Measurements from ENCODE around the gene FAM171A1. TPM values are rescaled to one million over a fixed set of nuclear protein-coding genes. Genes with fewer than 3 reads are reported as not detected.

FAM171A1 gene
- total and polyA plus RNA-seq, 2 of the 13 experiments (the other 11 are each of a cell fraction or from before 2014, with no cell fraction given): 21.5 to 34.7 TPM

- H4K20me1 ChIP-seq (ENCODE audit: insufficient read depth, low read length): no peaks in the 10 kb centered on the region
- TF ChIP-seq BCL6 (CRISPR knock-in tag; IDR thresholded peaks at IDR 0.05): no peak
- no peak for TF ChIP-seq ZNF781 (CRISPR knock-in tag; IDR thresholded peaks at IDR 0.05; ENCODE audit: borderline replicate concordance, not compliant biosample characterization)
- H3K9me3 ChIP-seq (ENCODE audit: low read length): no peaks in the 10 kb centered on the region
- FAIRE-seq (no peak), ATAC-seq (no peak), DNase-seq (ENCODE audit: low spot score) (no peak)
- H2AFZ ChIP-seq (ENCODE audit: low read length): no peak overlapping the region
- H3K27ac ChIP-seq (ENCODE audit: extremely low read length, insufficient read depth, low read length): no peak overlapping the region
- 85% methylated on average over 12 of the region's 12 CpGs for WGBS (ENCODE audit: low lambda C conversion rate)
- peaks cover 88% of the 10 kb centered on the region for H3K79me2 ChIP-seq (ENCODE audit: insufficient read depth, low read length)
- in situ Hi-C loops (cut with HindIII; ENCODE audit: extremely low pct_ligation_motif_present, low pct_unique_long_range_greater_than_20kb) (no loop called here), intact Hi-C loops (cut with micrococcal nuclease; ENCODE audit: unreplicated experiment) (no loop called here)
- no peak overlapping the region for H3K9ac ChIP-seq (ENCODE audit: insufficient read depth, low read depth, low read length)
- H3K36me3 ChIP-seq (replicated peaks in 1 of 2; ENCODE audit: control insufficient read depth in 1 of 2, insufficient read depth in 2 of 2, low read length in 2 of 2): no peaks in the 10 kb centered on the region
- H3K4me3 ChIP-seq (replicated peaks in 1 of 3; ENCODE audit: insufficient read depth in 1 of 3, low read depth in 2 of 3, low read length in 3 of 3): no peak overlapping the region
- H3K4me2 ChIP-seq (ENCODE audit: low read depth, low read length): no peak overlapping the region
- ChIA-PET CTCF (ENCODE audit: low intra/inter-chr PET ratio, low total read pairs) (no interaction called here), POLR2A (no interaction called here)
- H3K27me3 ChIP-seq (ENCODE audit: control insufficient read depth in 1 of 2, insufficient read depth in 2 of 2, low read length in 2 of 2): no peaks in the 10 kb centered on the region
- no TSS peak for BruUV-seq (replicated peaks)
- peaks cover 80% of the 10 kb centered on the region for H3K4me1 ChIP-seq (ENCODE audit: insufficient read depth, low read length)
Measured at GRCh38 chr10:15351099-15351820, 19.8 kb downstream of the FAM171A1 start.

GRCh38 chr10:15349112-15349511, 22.0 kb downstream of the FAM171A1 start:
- ChIA-PET CTCF (ENCODE audit: low intra/inter-chr PET ratio, low total read pairs) (no interaction called here), POLR2A (no interaction called here)
- no TSS peak for BruUV-seq (replicated peaks)
- WGBS (ENCODE audit: low lambda C conversion rate): 88% methylated on average over 5 of the region's 5 CpGs
- Histone ChIP-seq H3K79me2 (ENCODE audit: insufficient read depth, low read length) (peaks cover 84% of the 10 kb centered on the region), H3K4me1 (ENCODE audit: insufficient read depth, low read length) (peaks cover 89% of the 10 kb centered on the region), H3K36me3 (replicated peaks in 1 of 2; ENCODE audit: control insufficient read depth in 1 of 2, insufficient read depth in 2 of 2, low read length in 2 of 2) (no peaks in the 10 kb centered on the region), H3K4me3 (replicated peaks in 1 of 3; ENCODE audit: insufficient read depth in 1 of 3, low read depth in 2 of 3, low read length in 3 of 3) (no peak overlapping the region), H4K20me1 (ENCODE audit: insufficient read depth, low read length) (no peaks in the 10 kb centered on the region), H3K9me3 (ENCODE audit: low read length) (no peaks in the 10 kb centered on the region), H3K4me2 (ENCODE audit: low read depth, low read length) (no peak overlapping the region), H3K27ac (ENCODE audit: extremely low read length, insufficient read depth, low read length) (no peak overlapping the region), H3K27me3 (ENCODE audit: control insufficient read depth in 1 of 2, insufficient read depth in 2 of 2, low read length in 2 of 2) (no peaks in the 10 kb centered on the region), H3K9ac (ENCODE audit: insufficient read depth, low read depth, low read length) (no peak overlapping the region), H2AFZ (ENCODE audit: low read length) (no peak overlapping the region)
- ATAC-seq (no peak), DNase-seq (ENCODE audit: low spot score) (no peak), FAIRE-seq (no peak)
- intact Hi-C loops (cut with micrococcal nuclease; ENCODE audit: unreplicated experiment): loop anchor here (10.0 kb wide), 1 partner anchor 184 kb away; the partner anchor contains the start of gene NMT2
- TF ChIP-seq TEAD3 (CRISPR knock-in tag; optimal IDR thresholded peaks at IDR 0.05; ENCODE audit: borderline replicate concordance): no peak
- no peak for TF ChIP-seq STAT5B (CRISPR knock-in tag; IDR thresholded peaks at IDR 0.05)
- TF ChIP-seq NR2F2 (IDR thresholded peaks at IDR 0.05; ENCODE audit: borderline replicate concordance, low read depth): no peak
- no peak for TF ChIP-seq U2AF1 (optimal IDR thresholded peaks at IDR 0.05; ENCODE audit: low read depth, low read length)
- TF ChIP-seq ZSCAN22 (CRISPR knock-in tag; IDR thresholded peaks at IDR 0.05): no peak
- TF ChIP-seq XBP1 (CRISPR knock-in tag; IDR thresholded peaks at IDR 0.05): no peak
- no peak for TF ChIP-seq HNRNPK (IDR thresholded peaks at IDR 0.05; ENCODE audit: low read depth, low read length, poor library complexity, severe bottlenecking)
- TF ChIP-seq ATF7-NPFF (CRISPR knock-in tag; IDR thresholded peaks at IDR 0.05; ENCODE audit: low read depth): no peak
- no peak for TF ChIP-seq NFKB2 (CRISPR knock-in tag; IDR thresholded peaks at IDR 0.05; ENCODE audit: borderline replicate concordance)
- TF ChIP-seq WIZ (CRISPR knock-in tag; IDR thresholded peaks at IDR 0.05): no peak
- TF ChIP-seq NFATC3 (CRISPR knock-in tag; IDR thresholded peaks at IDR 0.05): no peak
- TF ChIP-seq ZNF878 (CRISPR knock-in tag; IDR thresholded peaks at IDR 0.05): no peak
- in situ Hi-C loops (cut with HindIII; ENCODE audit: extremely low pct_ligation_motif_present, low pct_unique_long_range_greater_than_20kb): no loop called here
